Liver (tissue), 9 donors: ENCODE measurements around the gene MYL6. TPM values are rescaled to one million over a fixed set of nuclear protein-coding genes. Genes with fewer than 3 reads are reported as not detected.
"Not testable (repeated sequence)": the region's sequence is repeated elsewhere in the genome, so short reads cannot be mapped to it uniquely, and the experiment has no call there.

Experiments used
- DNase-seq: peaks from one replicate; pipeline ENCODE4 v3.0.0-alpha.2; 2017; ENCODE audit warnings: low spot score
- H3K27ac ChIP-seq, 2 donors: one replicate each; pipeline ENCODE4 v1.7.0; 2013; ENCODE audit warnings: inconsistent platforms in 2 of 2, low read length in 2 of 2, control low read depth in 1 of 2, low read depth in 1 of 2, mild to moderate bottlenecking in 1 of 2
- H3K27me3 ChIP-seq, 4 donors: one replicate each; pipeline versions ENCODE4 v1.6.1 to v1.7.0; 2013; ENCODE audit warnings: low read length in 3 of 4, inconsistent platforms in 1 of 4, mild to moderate bottlenecking in 1 of 4, moderate library complexity in 1 of 4; ENCODE audit not compliant: control insufficient read depth in 4 of 4, insufficient read depth in 4 of 4
- H3K36me3 ChIP-seq, 4 donors: one replicate each; pipeline versions ENCODE4 v1.6.1 to v1.7.0; 2013; ENCODE audit warnings: low read length in 3 of 4, mild to moderate bottlenecking in 3 of 4, low read depth in 1 of 4, moderate library complexity in 1 of 4; ENCODE audit not compliant: control insufficient read depth in 4 of 4, insufficient read depth in 3 of 4
- H3K4me1 ChIP-seq, 4 donors: one replicate each; pipeline versions ENCODE4 v1.6.1 to v1.7.0; 2013; ENCODE audit warnings: low read length in 3 of 4, mild to moderate bottlenecking in 3 of 4, moderate library complexity in 1 of 4; ENCODE audit not compliant: control insufficient read depth in 4 of 4, insufficient read depth in 4 of 4
- H3K4me3 ChIP-seq, 3 donors: one replicate each; pipeline versions ENCODE4 v1.6.1 to v1.7.0; 2013; ENCODE audit warnings: low read length in 3 of 3, control low read depth in 1 of 3, low read depth in 1 of 3, mild to moderate bottlenecking in 1 of 3
- H3K9ac ChIP-seq, 2 donors: one replicate each; pipeline ENCODE4 v1.7.0; 2013; ENCODE audit warnings: low read length in 2 of 2, mild to moderate bottlenecking in 2 of 2, moderate library complexity in 2 of 2, control low read depth in 1 of 2, low read depth in 1 of 2
- H3K9me3 ChIP-seq, 4 donors: one replicate each; pipeline versions ENCODE4 v1.6.1 to v1.7.0; 2013; ENCODE audit warnings: low read length in 3 of 4; ENCODE audit not compliant: control insufficient read depth in 4 of 4
- ATF3 ChIP-seq: IDR thresholded peaks from 2 replicates; pipeline ENCODE4 v1.6.1; 2016; ENCODE audit warnings: antibody characterized with exemption
- FOXA1 ChIP-seq: IDR thresholded peaks from 2 replicates; pipeline ENCODE4 v1.6.1; 2016; ENCODE audit warnings: antibody characterized with exemption
- FOXA2 ChIP-seq: IDR thresholded peaks from 2 replicates; pipeline ENCODE4 v1.6.1; 2016; ENCODE audit warnings: antibody characterized with exemption
- GABPA ChIP-seq, 2 donors: IDR thresholded peaks in 1 of 2; conservative IDR thresholded peaks in 1 of 2; 2 replicates each; pipeline ENCODE4 v1.6.1; 2016; ENCODE audit warnings: antibody characterized with exemption in 2 of 2, mild to moderate bottlenecking in 1 of 2, moderate library complexity in 1 of 2
- HNF4A ChIP-seq, 2 donors: conservative IDR thresholded peaks; 2 replicates each; pipeline ENCODE4 v1.6.1; 2016; ENCODE audit warnings: antibody characterized with exemption in 2 of 2, mild to moderate bottlenecking in 2 of 2
- HNF4G ChIP-seq: IDR thresholded peaks from 2 replicates; pipeline ENCODE4 v1.6.1; 2016; ENCODE audit warnings: antibody characterized with exemption
- JUND ChIP-seq, 2 donors: IDR thresholded peaks; 2 replicates each; pipeline ENCODE4 v1.6.1; 2016; ENCODE audit warnings: antibody characterized with exemption in 2 of 2
- MAX ChIP-seq: IDR thresholded peaks from 2 replicates; pipeline ENCODE4 v1.6.1; 2016; ENCODE audit warnings: antibody characterized with exemption
- RAD21 ChIP-seq, 2 donors: IDR thresholded peaks; 2 replicates each; pipeline ENCODE4 v1.6.1; 2016; ENCODE audit warnings: antibody characterized with exemption in 2 of 2, mild to moderate bottlenecking in 2 of 2
- REST ChIP-seq: IDR thresholded peaks from 2 replicates; pipeline ENCODE4 v1.6.1; 2016; ENCODE audit warnings: antibody characterized with exemption, mild to moderate bottlenecking
- RXRA ChIP-seq, 2 donors: IDR thresholded peaks; 2 replicates each; pipeline ENCODE4 v1.6.1; 2017 to 2018; ENCODE audit warnings: antibody characterized with exemption in 2 of 2, mild to moderate bottlenecking in 1 of 2
- SP1 ChIP-seq: IDR thresholded peaks from 2 replicates; pipeline ENCODE4 v1.6.1; 2018; ENCODE audit warnings: antibody characterized with exemption, mild to moderate bottlenecking
- TAF1 ChIP-seq: conservative IDR thresholded peaks from 2 replicates; pipeline ENCODE4 v1.6.1; 2016; ENCODE audit warnings: antibody characterized with exemption, mild to moderate bottlenecking
- YY1 ChIP-seq: IDR thresholded peaks from 2 replicates; pipeline ENCODE4 v1.6.1; 2016; ENCODE audit warnings: antibody characterized with exemption, mild to moderate bottlenecking
- ZBTB33 ChIP-seq: IDR thresholded peaks from 2 replicates; pipeline ENCODE4 v1.6.1; 2016; ENCODE audit warnings: antibody characterized with exemption
- WGBS: extraction: QIAGEN DNeasy Blood & Tissue Kit; methylation state at CpG from one replicate; pipeline ENCODE4 v1.1.7; 2013; 5-methylcytosine and 5-hydroxymethylcytosine counted together
- polyA plus RNA-seq, 2 donors: library from polyadenylated mRNA; stranded (reverse) in 1 of 2; unstranded in 1 of 2; fragments of 200-250 nt in 1 of 2; fragments of >200 nt in 1 of 2; fragmentation: Nextera tagmentation in 1 of 2; extraction: Ambion mirVana in 1 of 2; gene quantifications; one replicate each; pipeline versions ENCODE4 v1.2.1 to v1.2.3, GENCODE V29; 2013 to 2015
- total RNA-seq, 2 donors: library from RNA; depleted of rRNA; stranded (reverse); fragments of >200 nt; gene quantifications; one replicate each; pipeline ENCODE4 v1.2.3, GENCODE V29; 2014
- donor health status: healthy.
- donor health status: healthy.
- donor health status: healthy.
- donor health status: healthy.
- donor health status: healthy.

MYL6 gene
- total and polyA plus RNA-seq, 4 donors: 298 to 975 (median 624) TPM

GRCh38 chr12:56116267-56117081, 41.7 kb upstream of the MYL6 start, which contains the start of gene RPL41 (continued):
- TF ChIP-seq REST (peak; percentile 95), ATF3 (peak; percentile 66), TAF1 (peak; percentile 92)

- Histone ChIP-seq H3K27ac (peak overlapping the region; percentile 93 to 96), H3K4me3 (peak overlapping the region; percentile 49 to 97 (median 95)), H3K9ac (peak overlapping the region; percentile 69 to 98), H3K36me3 (peaks cover 0 to 13% (median 6%) of the 10 kb centered on the region in 4 donors), H3K4me1 (peaks cover 29 to 47% (median 37%) of the 10 kb centered on the region in 4 donors)
- H3K27me3 ChIP-seq, H3K9me3 ChIP-seq, DNase-seq: not testable (repeated sequence)
- WGBS: 3% methylated on average over 12 of the region's 16 CpGs
Observed at GRCh38 chr12:56117082-56117706, 41.0 kb upstream of the MYL6 start.

- Histone ChIP-seq H3K9me3 (no peaks in the 10 kb centered on the region), H3K4me1 (peaks cover 33 to 56% (median 45%) of the 10 kb centered on the region in 4 donors), H3K36me3 (peaks cover 0 to 6% (median 2%) of the 10 kb centered on the region in 4 donors), H3K9ac (peak within 1 kb of the TSS; percentile 69 to 98), H3K27me3 (no peaks in the 10 kb centered on the region), H3K27ac (peak within 1 kb of the TSS; percentile 93 to 96), H3K4me3 (peak within 1 kb of the TSS; percentile 74 to 97 (median 95))
- WGBS: under 1% methylated on average over 61 of the region's 61 CpGs
- peak; percentile 93 for DNase-seq
- TF ChIP-seq JUND (IDR thresholded peaks at IDR 0.05): peak; percentile 41 to 69
- peak; percentile 90 for TF ChIP-seq YY1
- peak; percentile 79 for TF ChIP-seq SP1
- peak; percentile 8 to 9 for TF ChIP-seq HNF4A (conservative IDR thresholded peaks at IDR 0.05)
- TF ChIP-seq GABPA (IDR thresholded peaks at IDR 0.05 in 1 of 2, conservative IDR thresholded peaks at IDR 0.05 in 1 of 2): peak; percentile 88 to 98
- TF ChIP-seq RXRA (IDR thresholded peaks at IDR 0.05): peak; percentile 66 to 71
- peak; percentile 74 for TF ChIP-seq ZBTB33
- peak; percentile 18 for TF ChIP-seq TAF1
- peak; percentile 78 for TF ChIP-seq REST
- TF ChIP-seq FOXA2: no peak
- TF ChIP-seq HNF4G: no peak
- peak; percentile 62 to 65 for TF ChIP-seq RAD21 (IDR thresholded peaks at IDR 0.05)
- peak; percentile 97 for TF ChIP-seq MAX
- TF ChIP-seq FOXA1: no peak
- peak; percentile 44 for TF ChIP-seq ATF3
Observed at GRCh38 chr12:56117778-56118687, 40.1 kb upstream of the MYL6 start, which contains the start of gene ZC3H10. ZC3H10 (plus strand) TSS chr12:56118266; CDS start chr12:56120563, 2,297 bp downstream.
